HepG2 (cell line): ENCODE data around the gene SRRM3. TPM values are rescaled to one million over a fixed set of nuclear protein-coding genes. Genes with fewer than 3 reads are reported as not detected.

ENCODE experiments used
- ATF1 ChIP-seq: IDR thresholded peaks from 2 replicates; pipeline ENCODE4 v1.6.1; 2016; ENCODE audit warnings: mild to moderate bottlenecking, control low read depth
- BORCS8-MEF2B ChIP-seq: sonication (generic); formaldehyde crosslinking; IDR thresholded peaks from 2 replicates; pipeline ENCODE4 v1.8.0; 2022; ENCODE audit warnings: mild to moderate bottlenecking, missing genetic modification reagents
- CCDC6 ChIP-seq: sonication (generic); formaldehyde crosslinking; IDR thresholded peaks from 2 replicates; pipeline ENCODE4 v1.8.1; 2022; ENCODE audit warnings: mild to moderate bottlenecking, missing genetic modification reagents, moderate library complexity
- GLI4 ChIP-seq: sonication (generic); formaldehyde crosslinking; IDR thresholded peaks from 2 replicates; pipeline ENCODE4 v1.5.1; 2020; ENCODE audit warnings: missing genetic modification reagents, mild to moderate bottlenecking, moderate library complexity, borderline replicate concordance
- HOXA9 ChIP-seq: sonication (generic); formaldehyde crosslinking; IDR thresholded peaks from 2 replicates; pipeline ENCODE4 v1.8.1; 2022; ENCODE audit warnings: missing genetic modification reagents, mild to moderate bottlenecking, moderate library complexity, borderline replicate concordance
- KDM4B ChIP-seq: sonication (generic); formaldehyde crosslinking; IDR thresholded peaks from 2 replicates; pipeline ENCODE4 v1.4.0; 2020; ENCODE audit warnings: missing genetic modification reagents
- NCOA2 ChIP-seq: sonication (generic); formaldehyde crosslinking; IDR thresholded peaks from 2 replicates; pipeline ENCODE4 v1.8.0; 2022; ENCODE audit warnings: inconsistent platforms
- SIX4 ChIP-seq: sonication (generic); formaldehyde crosslinking; IDR thresholded peaks from 2 replicates; pipeline ENCODE4 v1.4.0; 2020; ENCODE audit warnings: missing genetic modification reagents
- TARDBP ChIP-seq: sonication (generic); formaldehyde crosslinking; IDR thresholded peaks from 2 replicates; pipeline ENCODE4 v1.8.0; 2022; ENCODE audit warnings: mild to moderate bottlenecking, missing genetic modification reagents
- polyA plus RNA-seq, 8 experiments: library from polyadenylated mRNA; depleted of rRNA in 3 of 8; stranded (reverse) in 7 of 8; unstranded in 1 of 8; fragments of >200 nt; fragmentation: Illumina TruSeq in 4 of 8; extraction: Trizol in 4 of 8; gene quantifications; 2 replicates each; pipeline versions ENCODE4 v1.2.1 to v1.2.3, GENCODE V29; 2011 to 2016; ENCODE audit warnings: low read depth in 4 of 8, missing spikeins in 1 of 8, mixed read lengths in 1 of 8; ENCODE audit not compliant: insufficient read depth in 1 of 8
- total RNA-seq, 5 experiments: library from RNA; depleted of rRNA; stranded (reverse); fragments of >200 nt; fragmentation: Illumina TruSeq; extraction: Trizol; gene quantifications; 2 replicates each; pipeline ENCODE4 v1.2.3, GENCODE V29; 2016; ENCODE audit warnings: low read depth in 1 of 5
- TF ChIP-seq, protein P1 (sequence below): sonication (generic); formaldehyde crosslinking; IDR thresholded peaks from 2 replicates; pipeline ENCODE4 v1.4.0; 2020; ENCODE audit warnings: mild to moderate bottlenecking, missing genetic modification reagents
- TF ChIP-seq, protein P2 (sequence below): sonication (generic); formaldehyde crosslinking; IDR thresholded peaks from 2 replicates; pipeline ENCODE4 v1.4.0; 2020; ENCODE audit warnings: missing genetic modification reagents, borderline replicate concordance
- TF ChIP-seq, protein P3 (sequence below): sonication (generic); formaldehyde crosslinking; IDR thresholded peaks from 2 replicates; pipeline ENCODE4 v1.4.0; 2020; ENCODE audit warnings: missing genetic modification reagents, borderline replicate concordance
- TF ChIP-seq, protein P4 (sequence below): sonication (generic); formaldehyde crosslinking; IDR thresholded peaks from 2 replicates; pipeline ENCODE4 v1.4.0; 2020; ENCODE audit warnings: mild to moderate bottlenecking, missing genetic modification reagents
- TF ChIP-seq, protein P5 (sequence below): sonication (generic); formaldehyde crosslinking; IDR thresholded peaks from 2 replicates; pipeline ENCODE4 v1.5.0; 2020; ENCODE audit warnings: mild to moderate bottlenecking, missing genetic modification reagents, borderline replicate concordance
- TF ChIP-seq, protein P6 (sequence below): sonication (generic); formaldehyde crosslinking; conservative IDR thresholded peaks from 2 replicates; pipeline ENCODE4 v1.4.0; 2020; ENCODE audit warnings: missing genetic modification reagents

Gene SRRM3
- total and polyA plus RNA-seq, 2 of the 13 experiments (the other 11 are each of a cell fraction or from before 2014, with no cell fraction given) = 0.13 to 0.54 TPM

DNA sequence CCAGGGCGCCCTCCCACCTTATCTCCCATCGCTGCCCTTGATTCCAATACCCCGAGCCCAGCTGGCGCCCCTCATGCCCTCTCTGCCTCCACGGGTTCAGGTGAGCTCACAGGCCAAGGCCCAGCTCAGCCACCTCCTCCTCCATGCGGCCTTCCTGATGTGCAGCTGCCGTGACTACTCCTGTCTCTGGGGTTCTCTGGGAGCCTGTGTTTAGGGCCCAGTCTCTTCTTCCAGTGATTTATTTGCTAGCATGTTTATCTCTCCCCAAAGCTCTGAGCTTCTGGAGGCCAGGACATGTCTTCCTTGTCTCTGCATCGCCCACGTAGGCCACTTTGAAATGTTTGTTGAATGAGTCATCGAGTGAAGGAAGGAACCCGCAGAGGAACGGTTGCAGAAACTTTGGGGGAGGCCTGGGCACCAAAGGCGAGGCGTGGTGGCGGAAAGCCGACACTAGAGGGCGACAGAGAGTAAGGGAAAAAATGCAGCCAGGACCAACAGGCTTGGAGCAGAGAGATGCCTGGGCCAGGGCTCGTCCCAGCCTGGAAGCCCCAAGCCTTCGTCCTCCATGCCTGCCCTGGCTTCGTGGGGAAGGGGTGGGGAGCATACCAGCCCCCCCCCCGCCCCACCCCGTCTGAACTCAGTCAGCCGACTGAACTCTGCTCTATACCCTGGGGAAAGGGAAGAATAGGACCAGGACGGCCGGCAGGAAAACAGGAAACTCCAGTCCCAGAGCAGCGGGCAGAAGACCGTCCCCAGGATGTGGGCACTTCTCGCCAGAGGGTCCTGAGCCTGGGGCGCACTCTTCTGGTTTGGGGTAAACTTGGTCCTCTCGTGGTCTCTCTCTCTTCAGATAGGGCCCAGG, 89.9 kb downstream of the SRRM3 start (continued):
- TF ChIP-seq HOXA9 = no peak
- TF ChIP-seq, protein P1, sequence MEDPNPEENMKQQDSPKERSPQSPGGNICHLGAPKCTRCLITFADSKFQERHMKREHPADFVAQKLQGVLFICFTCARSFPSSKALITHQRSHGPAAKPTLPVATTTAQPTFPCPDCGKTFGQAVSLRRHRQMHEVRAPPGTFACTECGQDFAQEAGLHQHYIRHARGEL (CRISPR knock-in tag) = peak; percentile 99
- TF ChIP-seq, protein P2, sequence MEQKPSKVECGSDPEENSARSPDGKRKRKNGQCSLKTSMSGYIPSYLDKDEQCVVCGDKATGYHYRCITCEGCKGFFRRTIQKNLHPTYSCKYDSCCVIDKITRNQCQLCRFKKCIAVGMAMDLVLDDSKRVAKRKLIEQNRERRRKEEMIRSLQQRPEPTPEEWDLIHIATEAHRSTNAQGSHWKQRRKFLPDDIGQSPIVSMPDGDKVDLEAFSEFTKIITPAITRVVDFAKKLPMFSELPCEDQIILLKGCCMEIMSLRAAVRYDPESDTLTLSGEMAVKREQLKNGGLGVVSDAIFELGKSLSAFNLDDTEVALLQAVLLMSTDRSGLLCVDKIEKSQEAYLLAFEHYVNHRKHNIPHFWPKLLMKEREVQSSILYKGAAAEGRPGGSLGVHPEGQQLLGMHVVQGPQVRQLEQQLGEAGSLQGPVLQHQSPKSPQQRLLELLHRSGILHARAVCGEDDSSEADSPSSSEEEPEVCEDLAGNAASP (CRISPR knock-in tag) = peak; percentile 43; the same call in 1 of the 2 replicates
- TF ChIP-seq TARDBP (CRISPR knock-in tag) = peak; percentile 88; the same call in 1 of the 2 replicates
- 0 out of 2 replicates have a peak, but pooled peaks have one; percentile 26 for TF ChIP-seq CCDC6 (CRISPR knock-in tag)
- TF ChIP-seq, protein P3, sequence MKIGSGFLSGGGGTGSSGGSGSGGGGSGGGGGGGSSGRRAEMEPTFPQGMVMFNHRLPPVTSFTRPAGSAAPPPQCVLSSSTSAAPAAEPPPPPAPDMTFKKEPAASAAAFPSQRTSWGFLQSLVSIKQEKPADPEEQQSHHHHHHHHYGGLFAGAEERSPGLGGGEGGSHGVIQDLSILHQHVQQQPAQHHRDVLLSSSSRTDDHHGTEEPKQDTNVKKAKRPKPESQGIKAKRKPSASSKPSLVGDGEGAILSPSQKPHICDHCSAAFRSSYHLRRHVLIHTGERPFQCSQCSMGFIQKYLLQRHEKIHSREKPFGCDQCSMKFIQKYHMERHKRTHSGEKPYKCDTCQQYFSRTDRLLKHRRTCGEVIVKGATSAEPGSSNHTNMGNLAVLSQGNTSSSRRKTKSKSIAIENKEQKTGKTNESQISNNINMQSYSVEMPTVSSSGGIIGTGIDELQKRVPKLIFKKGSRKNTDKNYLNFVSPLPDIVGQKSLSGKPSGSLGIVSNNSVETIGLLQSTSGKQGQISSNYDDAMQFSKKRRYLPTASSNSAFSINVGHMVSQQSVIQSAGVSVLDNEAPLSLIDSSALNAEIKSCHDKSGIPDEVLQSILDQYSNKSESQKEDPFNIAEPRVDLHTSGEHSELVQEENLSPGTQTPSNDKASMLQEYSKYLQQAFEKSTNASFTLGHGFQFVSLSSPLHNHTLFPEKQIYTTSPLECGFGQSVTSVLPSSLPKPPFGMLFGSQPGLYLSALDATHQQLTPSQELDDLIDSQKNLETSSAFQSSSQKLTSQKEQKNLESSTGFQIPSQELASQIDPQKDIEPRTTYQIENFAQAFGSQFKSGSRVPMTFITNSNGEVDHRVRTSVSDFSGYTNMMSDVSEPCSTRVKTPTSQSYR (CRISPR knock-in tag) = peak; percentile 47; the same call in 1 of the 2 replicates
- TF ChIP-seq, protein P4, sequence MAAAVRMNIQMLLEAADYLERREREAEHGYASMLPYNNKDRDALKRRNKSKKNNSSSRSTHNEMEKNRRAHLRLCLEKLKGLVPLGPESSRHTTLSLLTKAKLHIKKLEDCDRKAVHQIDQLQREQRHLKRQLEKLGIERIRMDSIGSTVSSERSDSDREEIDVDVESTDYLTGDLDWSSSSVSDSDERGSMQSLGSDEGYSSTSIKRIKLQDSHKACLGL (CRISPR knock-in tag) = no peak
- TF ChIP-seq NCOA2 (CRISPR knock-in tag) = peak; percentile 47; the same call in 1 of the 2 replicates
- TF ChIP-seq, protein P5, sequence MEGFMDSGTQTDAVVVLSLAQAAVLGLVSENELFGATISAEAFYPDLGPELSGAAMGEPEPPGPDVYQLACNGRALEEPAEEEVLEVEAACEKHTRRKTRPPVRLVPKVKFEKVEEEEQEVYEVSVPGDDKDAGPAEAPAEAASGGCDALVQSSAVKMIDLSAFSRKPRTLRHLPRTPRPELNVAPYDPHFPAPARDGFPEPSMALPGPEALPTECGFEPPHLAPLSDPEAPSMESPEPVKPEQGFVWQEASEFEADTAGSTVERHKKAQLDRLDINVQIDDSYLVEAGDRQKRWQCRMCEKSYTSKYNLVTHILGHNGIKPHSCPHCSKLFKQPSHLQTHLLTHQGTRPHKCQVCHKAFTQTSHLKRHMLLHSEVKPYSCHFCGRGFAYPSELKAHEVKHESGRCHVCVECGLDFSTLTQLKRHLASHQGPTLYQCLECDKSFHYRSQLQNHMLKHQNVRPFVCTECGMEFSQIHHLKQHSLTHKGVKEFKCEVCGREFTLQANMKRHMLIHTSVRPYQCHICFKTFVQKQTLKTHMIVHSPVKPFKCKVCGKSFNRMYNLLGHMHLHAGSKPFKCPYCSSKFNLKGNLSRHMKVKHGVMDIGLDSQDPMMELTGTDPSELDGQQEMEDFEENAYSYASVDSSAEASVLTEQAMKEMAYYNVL = peak; percentile 65; the same call in 1 of the 2 replicates
- TF ChIP-seq GLI4 (CRISPR knock-in tag) = no peak
- peak; percentile 62; the same call in 1 of the 2 replicates for TF ChIP-seq BORCS8-MEF2B (CRISPR knock-in tag)
- TF ChIP-seq, protein P6, sequence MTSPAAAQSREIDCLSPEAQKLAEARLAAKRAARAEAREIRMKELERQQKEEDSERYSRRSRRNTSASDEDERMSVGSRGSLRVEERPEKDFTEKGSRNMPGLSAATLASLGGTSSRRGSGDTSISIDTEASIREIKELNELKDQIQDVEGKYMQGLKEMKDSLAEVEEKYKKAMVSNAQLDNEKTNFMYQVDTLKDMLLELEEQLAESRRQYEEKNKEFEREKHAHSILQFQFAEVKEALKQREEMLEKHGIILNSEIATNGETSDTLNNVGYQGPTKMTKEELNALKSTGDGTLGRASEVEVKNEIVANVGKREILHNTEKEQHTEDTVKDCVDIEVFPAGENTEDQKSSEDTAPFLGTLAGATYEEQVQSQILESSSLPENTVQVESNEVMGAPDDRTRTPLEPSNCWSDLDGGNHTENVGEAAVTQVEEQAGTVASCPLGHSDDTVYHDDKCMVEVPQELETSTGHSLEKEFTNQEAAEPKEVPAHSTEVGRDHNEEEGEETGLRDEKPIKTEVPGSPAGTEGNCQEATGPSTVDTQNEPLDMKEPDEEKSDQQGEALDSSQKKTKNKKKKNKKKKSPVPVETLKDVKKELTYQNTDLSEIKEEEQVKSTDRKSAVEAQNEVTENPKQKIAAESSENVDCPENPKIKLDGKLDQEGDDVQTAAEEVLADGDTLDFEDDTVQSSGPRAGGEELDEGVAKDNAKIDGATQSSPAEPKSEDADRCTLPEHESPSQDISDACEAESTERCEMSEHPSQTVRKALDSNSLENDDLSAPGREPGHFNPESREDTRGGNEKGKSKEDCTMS (CRISPR knock-in tag) = no peak
- TF ChIP-seq ATF1 = no peak
- TF ChIP-seq SIX4 (CRISPR knock-in tag) = peak; percentile 40; the same call in 1 of the 2 replicates
- TF ChIP-seq KDM4B (CRISPR knock-in tag) = peak; percentile 81
